ENCODE data around the gene PDPN. TPM values are rescaled to one million over a fixed set of nuclear protein-coding genes. Genes with fewer than 3 reads are reported as not detected.

PDPN gene
- polyA plus RNA-seq, 1 of the 3 experiments (the other 2 are of a cell fraction), result not detected

DNA sequence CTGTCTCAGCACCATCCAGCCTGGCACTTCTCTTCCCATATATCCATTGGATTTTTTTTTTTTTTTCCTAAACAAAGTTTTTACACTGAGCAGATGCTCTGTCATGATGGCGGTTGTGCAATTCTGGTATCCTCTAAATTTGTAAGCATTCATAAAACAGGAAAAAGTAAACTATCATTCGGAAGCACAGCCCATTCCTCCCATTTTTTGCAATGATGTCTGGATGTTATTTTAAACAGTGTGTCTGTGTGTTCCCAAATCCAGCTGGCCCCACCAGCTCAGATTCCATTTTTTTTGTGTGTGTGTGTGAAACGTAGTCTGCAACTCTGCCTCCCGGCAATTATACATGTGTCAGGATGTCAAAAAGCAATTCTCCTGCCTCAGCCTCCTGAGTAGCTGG lies 33.5 kb downstream of the PDPN start:
- Histone ChIP-seq H3K27me3 (ENCODE audit: insufficient read depth) (no peaks in the 10 kb centered on the region; the same call in 1 of the 2 replicates), H3K9ac (no peak overlapping the region), H3K4me3 (ENCODE audit: low read depth in 2 of 2, low read length in 1 of 2) (no peak overlapping the region), H4K20me1 (ENCODE audit: insufficient read depth) (no peaks in the 10 kb centered on the region), H3K4me2 (no peak overlapping the region), H3F3A (replicated peaks; ENCODE audit: insufficient read depth) (no peaks in the 10 kb centered on the region), H3K36me3 (replicated peaks in 1 of 2; ENCODE audit: control insufficient read depth in 1 of 2, insufficient read depth in 2 of 2, low read length in 1 of 2) (no peaks in the 10 kb centered on the region), H2AFZ (ENCODE audit: low read depth) (no peak overlapping the region), H3K27ac (ENCODE audit: low read depth in 2 of 2, low read length in 1 of 2) (no peak overlapping the region), H3K9me3 (no peaks in the 10 kb centered on the region), H3K79me2 (ENCODE audit: insufficient read depth) (no peaks in the 10 kb centered on the region), H3K9me2 (no peaks in the 10 kb centered on the region), H3K4me1 (ENCODE audit: control insufficient read depth in 1 of 2, insufficient read depth in 2 of 2, low read depth in 1 of 2, low read length in 1 of 2) (no peaks in the 10 kb centered on the region)
- WGBS (ENCODE audit: low lambda C conversion rate), result 5% methylated on average over 4 of the region's 4 CpGs
- ChIA-PET POLR2A (no interaction called here), CTCF (no interaction called here)
- DNase-seq, result no peak
- TF ChIP-seq CHD2 (IDR thresholded peaks at IDR 0.05; ENCODE audit: low read length, partially characterized antibody), result no peak
- no peak for TF ChIP-seq RXRA (IDR thresholded peaks at IDR 0.05; ENCODE audit: borderline replicate concordance, low read depth)
- TF ChIP-seq YY1 (IDR thresholded peaks at IDR 0.05; ENCODE audit: low read depth), result no peak
- no peak for TF ChIP-seq TEAD4 (IDR thresholded peaks at IDR 0.05; ENCODE audit: borderline replicate concordance, insufficient read depth)
- no peak for TF ChIP-seq NRF1 (IDR thresholded peaks at IDR 0.05; ENCODE audit: low read depth, low read length)
- no peak for TF ChIP-seq FOSL2 (IDR thresholded peaks at IDR 0.05; ENCODE audit: borderline replicate concordance, low read depth)
- no peak for TF ChIP-seq MEF2A (IDR thresholded peaks at IDR 0.05; ENCODE audit: borderline replicate concordance, low read depth)
- TF ChIP-seq, protein P1, sequence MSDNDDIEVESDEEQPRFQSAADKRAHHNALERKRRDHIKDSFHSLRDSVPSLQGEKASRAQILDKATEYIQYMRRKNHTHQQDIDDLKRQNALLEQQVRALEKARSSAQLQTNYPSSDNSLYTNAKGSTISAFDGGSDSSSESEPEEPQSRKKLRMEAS (IDR thresholded peaks at IDR 0.05; ENCODE audit: low read depth), result no peak
- no peak for TF ChIP-seq TAF1 (IDR thresholded peaks at IDR 0.05; ENCODE audit: borderline replicate concordance, low read depth, low read length)
- TF ChIP-seq MXI1 (IDR thresholded peaks at IDR 0.05; ENCODE audit: low read depth, low read length), result no peak
- no peak for TF ChIP-seq GATA2 (CRISPR knock-in tag; IDR thresholded peaks at IDR 0.05)
- TF ChIP-seq SIN3A (IDR thresholded peaks at IDR 0.05; ENCODE audit: borderline replicate concordance, low read depth, low read length), result no peak
- TF ChIP-seq EZH2phosphoT487 (IDR thresholded peaks at IDR 0.05; ENCODE audit: borderline replicate concordance, low read depth), result no peak
- TF ChIP-seq, protein P2, sequence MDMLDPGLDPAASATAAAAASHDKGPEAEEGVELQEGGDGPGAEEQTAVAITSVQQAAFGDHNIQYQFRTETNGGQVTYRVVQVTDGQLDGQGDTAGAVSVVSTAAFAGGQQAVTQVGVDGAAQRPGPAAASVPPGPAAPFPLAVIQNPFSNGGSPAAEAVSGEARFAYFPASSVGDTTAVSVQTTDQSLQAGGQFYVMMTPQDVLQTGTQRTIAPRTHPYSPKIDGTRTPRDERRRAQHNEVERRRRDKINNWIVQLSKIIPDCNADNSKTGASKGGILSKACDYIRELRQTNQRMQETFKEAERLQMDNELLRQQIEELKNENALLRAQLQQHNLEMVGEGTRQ (IDR thresholded peaks at IDR 0.05; ENCODE audit: borderline replicate concordance, low read depth, low read length), result no peak
- TF ChIP-seq POLR2AphosphoS5 (IDR thresholded peaks at IDR 0.05; ENCODE audit: low read depth, low read length), result no peak
- TF ChIP-seq EP300 (IDR thresholded peaks at IDR 0.05; ENCODE audit: borderline replicate concordance in 1 of 2, low read depth in 1 of 2, low read length in 1 of 2), result no peak
- TF ChIP-seq TCF12 (IDR thresholded peaks at IDR 0.05), result no peak

DNA sequence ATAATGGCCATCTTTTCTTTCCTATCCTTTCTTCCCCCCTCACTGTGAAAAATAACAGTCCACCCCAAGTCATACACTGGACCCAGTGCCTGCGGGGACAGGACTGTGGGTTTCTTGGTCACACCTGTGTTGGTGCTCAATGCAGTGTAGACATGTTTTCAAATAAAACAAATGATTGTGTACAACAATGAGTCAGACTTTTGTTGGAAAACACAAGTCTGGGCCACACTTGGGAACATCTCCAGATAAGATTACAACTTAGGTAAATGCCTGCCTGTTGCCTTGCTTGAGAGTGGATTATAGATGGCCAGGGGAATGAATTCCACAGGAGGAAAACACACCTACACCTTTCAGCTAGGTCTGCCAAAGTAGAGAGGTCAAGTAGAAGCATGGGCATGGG lies 34.1 kb downstream of the PDPN start:
- H3K27me3 ChIP-seq (ENCODE audit: insufficient read depth), result no peaks in the 10 kb centered on the region; the same call in 1 of the 2 replicates
- 14% methylated on average over 1 of the region's 1 CpG for WGBS (ENCODE audit: low lambda C conversion rate)

More for the DNA sequence above, 34.1 kb downstream of the PDPN start:
- Histone ChIP-seq H3K4me3 (ENCODE audit: low read depth in 2 of 2, low read length in 1 of 2) (no peak overlapping the region), H3K9me2 (no peaks in the 10 kb centered on the region), H3K4me2 (no peak overlapping the region), H3K9ac (no peak overlapping the region), H4K20me1 (ENCODE audit: insufficient read depth) (no peaks in the 10 kb centered on the region), H3K79me2 (ENCODE audit: insufficient read depth) (no peaks in the 10 kb centered on the region), H2AFZ (ENCODE audit: low read depth) (no peak overlapping the region), H3K9me3 (no peaks in the 10 kb centered on the region), H3F3A (replicated peaks; ENCODE audit: insufficient read depth) (no peaks in the 10 kb centered on the region), H3K4me1 (ENCODE audit: control insufficient read depth in 1 of 2, insufficient read depth in 2 of 2, low read depth in 1 of 2, low read length in 1 of 2) (no peaks in the 10 kb centered on the region), H3K36me3 (replicated peaks in 1 of 2; ENCODE audit: control insufficient read depth in 1 of 2, insufficient read depth in 2 of 2, low read length in 1 of 2) (no peaks in the 10 kb centered on the region), H3K27ac (ENCODE audit: low read depth in 2 of 2, low read length in 1 of 2) (no peak overlapping the region)
- CTCF ChIA-PET, result interaction anchor here (1.1 kb wide), 1 partner anchor 13 kb away, joined by 3 read pairs; no protein-coding TSS in a partner anchor
- no peak for TF ChIP-seq EZH2phosphoT487 (IDR thresholded peaks at IDR 0.05; ENCODE audit: borderline replicate concordance, low read depth)
- TF ChIP-seq CHD2 (IDR thresholded peaks at IDR 0.05; ENCODE audit: low read length, partially characterized antibody), result no peak
- TF ChIP-seq FOXJ3 (CRISPR knock-in tag; IDR thresholded peaks at IDR 0.05), result no peak
- no peak for TF ChIP-seq SIN3A (IDR thresholded peaks at IDR 0.05; ENCODE audit: borderline replicate concordance, low read depth, low read length)
- TF ChIP-seq RFX5 (IDR thresholded peaks at IDR 0.05; ENCODE audit: low read length), result no peak
- TF ChIP-seq, protein P3, sequence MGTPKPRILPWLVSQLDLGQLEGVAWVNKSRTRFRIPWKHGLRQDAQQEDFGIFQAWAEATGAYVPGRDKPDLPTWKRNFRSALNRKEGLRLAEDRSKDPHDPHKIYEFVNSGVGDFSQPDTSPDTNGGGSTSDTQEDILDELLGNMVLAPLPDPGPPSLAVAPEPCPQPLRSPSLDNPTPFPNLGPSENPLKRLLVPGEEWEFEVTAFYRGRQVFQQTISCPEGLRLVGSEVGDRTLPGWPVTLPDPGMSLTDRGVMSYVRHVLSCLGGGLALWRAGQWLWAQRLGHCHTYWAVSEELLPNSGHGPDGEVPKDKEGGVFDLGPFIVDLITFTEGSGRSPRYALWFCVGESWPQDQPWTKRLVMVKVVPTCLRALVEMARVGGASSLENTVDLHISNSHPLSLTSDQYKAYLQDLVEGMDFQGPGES (IDR thresholded peaks at IDR 0.05; ENCODE audit: low read depth, low read length), result no peak
- no peak for TF ChIP-seq MEF2A (IDR thresholded peaks at IDR 0.05; ENCODE audit: borderline replicate concordance, low read depth)
- TF ChIP-seq RXRA (IDR thresholded peaks at IDR 0.05; ENCODE audit: borderline replicate concordance, low read depth), result no peak
- TF ChIP-seq, protein P4, sequence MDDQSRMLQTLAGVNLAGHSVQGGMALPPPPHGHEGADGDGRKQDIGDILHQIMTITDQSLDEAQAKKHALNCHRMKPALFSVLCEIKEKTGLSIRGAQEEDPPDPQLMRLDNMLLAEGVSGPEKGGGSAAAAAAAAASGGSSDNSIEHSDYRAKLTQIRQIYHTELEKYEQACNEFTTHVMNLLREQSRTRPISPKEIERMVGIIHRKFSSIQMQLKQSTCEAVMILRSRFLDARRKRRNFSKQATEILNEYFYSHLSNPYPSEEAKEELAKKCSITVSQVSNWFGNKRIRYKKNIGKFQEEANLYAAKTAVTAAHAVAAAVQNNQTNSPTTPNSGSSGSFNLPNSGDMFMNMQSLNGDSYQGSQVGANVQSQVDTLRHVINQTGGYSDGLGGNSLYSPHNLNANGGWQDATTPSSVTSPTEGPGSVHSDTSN (IDR thresholded peaks at IDR 0.05), result no peak
- no peak for TF ChIP-seq EP300 (IDR thresholded peaks at IDR 0.05; ENCODE audit: borderline replicate concordance in 1 of 2, low read depth in 1 of 2, low read length in 1 of 2)
- TF ChIP-seq GABPA (IDR thresholded peaks at IDR 0.05; ENCODE audit: low read depth), result no peak
- TF ChIP-seq NFIC (IDR thresholded peaks at IDR 0.05; ENCODE audit: borderline replicate concordance), result no peak
- POLR2A ChIA-PET, result no interaction called here
- no peak for DNase-seq
